Activated naive CD4-positive, alpha-beta T cell (primary cell): Measurements from ENCODE around the gene KLHL2.
"Not testable (repeated sequence)": the region's sequence is repeated elsewhere in the genome, so short reads cannot be mapped to it uniquely, and the experiment has no call there.

Experiments
- DNase-seq, 4 experiments: peaks; one replicate each; lab custom pipeline; 2025; lab: John Stamatoyannopoulos, UW

The KLHL2 gene, protein sequence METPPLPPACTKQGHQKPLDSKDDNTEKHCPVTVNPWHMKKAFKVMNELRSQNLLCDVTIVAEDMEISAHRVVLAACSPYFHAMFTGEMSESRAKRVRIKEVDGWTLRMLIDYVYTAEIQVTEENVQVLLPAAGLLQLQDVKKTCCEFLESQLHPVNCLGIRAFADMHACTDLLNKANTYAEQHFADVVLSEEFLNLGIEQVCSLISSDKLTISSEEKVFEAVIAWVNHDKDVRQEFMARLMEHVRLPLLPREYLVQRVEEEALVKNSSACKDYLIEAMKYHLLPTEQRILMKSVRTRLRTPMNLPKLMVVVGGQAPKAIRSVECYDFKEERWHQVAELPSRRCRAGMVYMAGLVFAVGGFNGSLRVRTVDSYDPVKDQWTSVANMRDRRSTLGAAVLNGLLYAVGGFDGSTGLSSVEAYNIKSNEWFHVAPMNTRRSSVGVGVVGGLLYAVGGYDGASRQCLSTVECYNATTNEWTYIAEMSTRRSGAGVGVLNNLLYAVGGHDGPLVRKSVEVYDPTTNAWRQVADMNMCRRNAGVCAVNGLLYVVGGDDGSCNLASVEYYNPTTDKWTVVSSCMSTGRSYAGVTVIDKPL

DNA sequence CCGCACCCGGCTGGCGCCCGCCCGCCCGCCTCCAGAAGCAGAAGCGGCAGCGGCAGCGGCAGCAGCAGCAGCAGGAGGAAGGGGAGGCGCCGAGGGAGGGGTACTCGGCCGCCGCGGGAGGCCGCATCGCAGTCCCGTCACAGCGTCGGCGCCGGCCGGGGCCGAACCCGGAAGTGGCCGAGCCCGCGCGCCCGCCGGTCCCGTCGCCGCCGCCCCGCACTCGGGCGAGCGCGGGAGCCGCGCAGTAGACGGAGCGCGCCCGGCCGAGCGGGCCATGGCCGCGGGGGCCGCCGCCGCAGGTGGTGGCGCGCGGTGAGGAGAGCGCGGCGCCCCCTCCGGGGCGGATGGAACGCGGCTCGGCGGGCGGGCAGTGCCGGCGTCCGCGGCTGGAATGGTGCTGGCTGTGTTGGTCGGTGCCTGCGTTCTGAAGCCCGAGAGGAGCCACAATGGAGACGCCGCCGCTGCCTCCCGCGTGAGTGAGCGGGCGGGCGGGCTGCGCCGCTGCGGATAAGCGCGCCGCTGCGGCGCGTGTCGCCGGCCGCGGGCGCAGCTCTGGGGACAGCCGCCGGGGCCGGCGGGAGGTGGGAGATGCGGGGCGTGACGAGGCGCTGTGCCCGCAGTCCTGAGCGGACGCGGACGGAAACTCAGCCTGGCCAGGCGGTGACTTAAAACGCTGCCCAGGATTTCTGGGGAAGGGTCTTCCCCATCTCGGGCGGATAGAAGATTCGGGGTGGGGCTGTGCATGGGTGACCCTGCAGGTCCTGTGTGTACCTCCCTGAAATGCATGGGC is at the start of gene KLHL2:
Gene KLHL2, plus strand, starts transcription at position 131 of the 790 bp plus-strand sequence. Its CDS starts 316 bp downstream, at position 447.
- DNase-seq, result peak; percentile 14 to 60 (median 20)

DNA sequence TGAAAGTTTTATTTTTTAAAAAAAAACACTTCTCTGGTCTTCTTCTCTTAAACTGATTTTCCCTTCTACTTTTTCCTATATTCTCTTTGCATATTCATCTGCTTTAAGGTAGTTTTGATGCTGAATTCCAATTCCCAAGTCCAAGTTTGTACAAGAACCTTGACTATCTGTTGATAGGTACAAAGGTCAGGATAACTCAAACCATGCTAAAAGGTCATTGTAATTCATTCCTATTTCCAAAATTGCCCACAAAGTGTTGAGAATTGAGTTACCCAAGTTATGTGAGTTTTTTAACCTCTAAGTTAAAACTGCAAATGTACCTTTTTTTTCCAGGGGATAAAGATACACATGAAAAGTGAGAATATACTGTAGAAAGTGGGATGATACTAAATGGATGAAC is 48.6 kb upstream of the KLHL2 start:
- no peak for DNase-seq

DNA sequence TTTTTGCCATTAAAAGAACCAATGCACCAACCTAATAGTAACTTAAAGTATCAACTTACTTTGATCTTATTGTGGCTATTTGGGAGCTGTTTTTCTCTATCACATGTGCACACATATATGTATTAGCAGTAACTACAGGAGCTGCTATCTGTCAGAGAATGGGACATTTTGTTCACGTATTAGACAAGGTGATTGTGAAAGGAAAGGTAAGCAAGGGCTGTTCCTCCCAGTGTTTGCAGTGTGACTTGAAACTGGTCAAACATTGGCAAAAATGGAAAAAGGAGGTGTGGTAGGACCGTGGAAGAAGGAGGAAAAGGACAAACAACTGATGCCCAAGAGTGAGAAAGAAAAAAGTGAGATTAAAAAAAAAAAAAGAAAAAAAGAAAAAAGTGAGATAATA is 43.1 kb upstream of the KLHL2 start:
- no peak for DNase-seq

DNA sequence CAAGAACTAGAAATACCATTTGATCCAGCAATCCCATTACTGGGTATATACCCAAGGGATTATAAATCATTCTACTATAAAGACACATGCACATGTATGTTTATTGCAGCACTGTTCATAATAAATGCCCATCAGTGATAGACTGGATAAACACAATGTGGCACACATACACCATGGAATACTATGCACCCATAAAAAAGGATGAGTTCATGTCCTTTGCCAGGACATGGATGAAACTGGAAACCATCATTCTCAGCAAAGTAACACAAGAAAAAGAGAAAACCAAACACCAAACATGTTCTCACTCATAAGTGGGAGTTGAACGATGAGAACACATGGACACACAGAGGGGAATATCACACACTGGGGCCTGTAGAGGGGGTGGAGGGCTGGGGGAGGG is 40.5 kb upstream of the KLHL2 start:
- DNase-seq, result not testable (repeated sequence)

DNA sequence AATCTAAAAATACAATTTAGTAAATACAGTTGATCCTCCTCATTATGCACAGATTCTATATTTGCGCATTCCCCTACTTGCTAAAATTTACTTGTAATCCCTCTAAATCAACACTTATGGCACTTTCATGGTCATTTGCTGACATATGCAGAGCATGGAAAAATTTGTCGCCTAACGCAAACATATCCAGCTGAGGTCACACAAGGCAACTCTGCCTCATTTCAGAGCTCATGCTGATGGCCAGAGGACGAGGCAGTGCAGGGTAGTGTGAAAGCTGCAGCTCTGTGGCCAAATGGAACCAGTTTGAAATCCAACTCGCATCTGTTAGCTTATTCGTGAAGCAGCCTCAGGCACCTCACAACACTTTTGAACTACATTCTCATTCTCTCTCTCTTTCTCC is 39.7 kb upstream of the KLHL2 start:
- DNase-seq, result no peak

DNA sequence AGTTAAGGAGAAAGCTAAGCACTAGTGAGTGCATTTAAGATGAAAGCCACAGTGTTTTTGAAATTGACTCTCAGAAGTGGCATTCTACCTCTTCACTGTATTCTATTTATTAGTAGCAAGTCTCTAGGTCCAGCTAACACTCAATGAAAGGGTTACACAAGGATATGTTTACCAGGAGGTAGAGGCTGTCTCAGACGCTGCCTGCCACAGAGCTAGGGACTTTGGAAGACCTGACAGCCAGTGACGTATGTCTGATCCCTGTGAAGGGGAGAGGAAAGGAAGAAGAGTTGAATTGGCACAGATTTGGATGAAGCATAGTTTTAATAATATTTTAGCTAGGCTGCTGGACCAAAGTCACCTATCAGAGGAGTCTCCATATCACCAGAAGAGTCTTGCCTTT is 36.5 kb upstream of the KLHL2 start:
- no peak for DNase-seq

DNA sequence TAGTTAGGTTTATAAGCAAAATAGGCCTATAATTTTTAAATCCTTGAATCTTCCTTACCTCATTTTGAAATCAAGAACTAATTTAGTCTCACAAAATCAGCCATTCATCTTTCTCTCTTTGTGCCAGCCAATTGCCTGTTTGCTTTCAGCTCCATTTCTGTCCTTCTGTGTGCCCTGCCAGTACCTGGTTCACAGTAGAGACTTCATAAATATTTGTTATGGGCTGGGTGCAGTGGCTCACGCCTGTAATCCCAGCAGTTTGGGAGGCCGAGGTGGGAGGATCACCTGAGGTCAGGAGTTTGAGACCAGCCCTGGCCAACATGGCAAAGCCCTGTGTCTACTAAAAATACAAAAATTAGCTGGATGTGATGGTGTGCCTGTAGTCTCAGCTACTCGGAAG is 31.9 kb upstream of the KLHL2 start:
- DNase-seq, result not testable (repeated sequence)

DNA sequence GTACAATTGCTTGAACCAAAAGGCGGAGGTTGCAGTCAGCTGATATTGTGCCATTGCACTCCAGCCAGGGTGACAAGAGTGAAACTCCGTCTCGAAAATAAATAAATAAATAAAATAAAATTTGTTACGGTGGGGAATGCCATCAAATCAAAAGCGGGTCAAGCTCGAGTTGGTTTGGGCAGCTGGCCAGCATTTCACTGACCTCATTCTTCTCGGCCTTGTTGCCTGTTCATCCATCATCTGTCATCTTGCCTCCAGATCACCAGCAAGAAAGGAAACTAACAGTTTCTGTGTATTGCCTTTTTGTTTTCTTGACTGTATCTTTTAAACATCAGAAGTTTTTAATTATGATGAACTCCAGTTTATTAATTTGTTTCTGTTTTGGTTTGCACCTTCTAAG is 31.5 kb upstream of the KLHL2 start:
- no peak for DNase-seq

DNA sequence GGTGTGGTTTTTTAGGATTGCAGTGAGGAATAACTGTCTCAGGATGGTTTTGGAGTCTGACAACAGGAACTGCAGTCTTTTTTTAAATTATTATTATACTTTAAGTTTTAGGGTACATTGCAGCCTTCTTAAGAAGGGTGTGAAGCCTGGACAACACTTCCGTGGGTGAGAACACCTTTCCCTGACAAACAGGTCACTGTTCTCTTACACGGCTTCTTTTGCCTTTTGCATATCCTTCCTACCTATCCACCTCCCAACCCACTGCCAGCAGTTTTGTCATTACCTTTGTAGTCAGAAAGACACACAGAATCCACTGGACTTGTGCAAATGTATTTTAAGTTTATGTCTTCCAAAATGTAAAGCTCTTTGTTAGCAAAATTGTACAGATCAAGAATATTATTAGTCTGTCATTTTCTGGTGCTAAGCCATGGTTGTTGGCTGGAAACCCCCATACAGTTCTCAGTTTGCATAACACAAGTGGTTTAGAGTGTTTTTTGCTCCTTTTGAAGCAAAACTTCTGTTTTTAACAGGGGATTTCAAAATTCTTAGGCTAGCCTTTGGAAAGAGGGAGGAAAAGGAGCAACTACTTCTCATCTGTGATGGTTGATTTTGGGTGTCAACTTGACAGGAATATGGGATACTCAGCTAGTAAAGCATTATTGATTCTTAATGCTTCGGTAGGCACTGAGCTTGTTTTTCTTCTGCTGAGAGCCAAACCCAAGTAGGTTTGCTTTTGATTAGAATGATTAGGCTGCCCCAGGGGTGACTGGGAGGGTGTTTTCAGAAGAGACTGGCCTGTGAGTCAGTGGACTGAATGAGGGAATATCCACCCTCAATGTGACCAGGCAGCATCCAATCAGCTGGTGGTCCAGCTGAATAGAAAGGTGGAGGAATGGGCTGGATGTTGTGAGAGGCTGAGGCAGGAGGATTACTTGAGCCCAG is 29.4 kb upstream of the KLHL2 start:
- no peak for DNase-seq

DNA sequence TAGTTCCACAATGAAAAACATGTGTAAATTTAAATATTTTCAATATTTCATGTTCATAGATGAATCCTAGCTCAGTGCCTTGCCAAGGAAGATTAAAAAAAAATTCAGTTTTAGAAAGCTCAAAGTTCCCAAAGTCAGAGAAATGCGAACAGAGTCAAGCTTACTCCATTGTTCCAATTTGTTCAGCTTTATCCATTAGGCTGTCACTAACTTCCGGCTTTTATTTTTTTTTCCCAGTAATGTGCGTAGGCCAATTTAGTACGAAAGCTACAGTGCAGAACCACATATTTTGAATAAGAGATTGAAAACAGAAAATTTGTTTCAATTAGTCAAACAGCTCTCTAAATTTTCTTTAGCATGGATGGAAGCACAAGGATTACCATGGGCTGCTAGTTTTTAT is 23.1 kb upstream of the KLHL2 start:
- no peak for DNase-seq

DNA sequence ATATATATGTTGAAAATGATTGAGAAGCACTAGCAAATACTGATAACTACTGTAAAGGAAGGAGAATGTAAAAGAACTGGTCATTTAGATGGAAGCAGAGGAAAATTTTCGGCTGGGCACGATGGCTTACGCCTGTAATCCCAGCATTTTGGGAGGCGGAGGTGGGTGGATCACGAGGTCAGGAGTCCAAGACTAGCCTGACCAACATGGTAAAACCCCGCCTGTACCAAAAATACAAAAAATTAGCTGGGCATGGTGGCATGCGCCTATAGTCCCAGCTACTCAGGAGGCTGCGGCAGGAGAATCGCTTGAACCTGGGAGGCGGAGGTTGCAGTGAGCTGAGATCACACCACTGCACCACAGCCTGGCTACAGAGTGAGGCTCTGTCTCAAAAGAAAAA is 22.4 kb upstream of the KLHL2 start:
- not testable (repeated sequence) for DNase-seq

DNA sequence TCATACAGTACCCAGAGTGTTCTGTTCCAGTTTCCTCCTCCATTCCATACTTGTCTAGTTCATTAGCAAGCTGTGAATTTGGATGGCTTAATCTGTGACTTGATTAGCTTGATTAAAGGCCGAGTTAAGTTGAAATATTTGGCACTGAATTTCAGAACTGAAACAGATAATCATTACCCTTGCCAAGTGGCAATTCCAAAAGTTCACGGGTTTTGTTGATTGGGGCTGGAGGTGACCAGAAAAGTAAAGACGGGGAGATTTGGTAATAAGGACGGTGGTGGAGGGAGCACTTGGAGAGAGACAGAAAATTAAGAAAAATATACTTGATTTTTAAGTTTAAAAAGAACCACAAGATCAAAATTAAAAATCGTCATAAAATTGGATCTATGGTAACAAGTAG is 21.9 kb upstream of the KLHL2 start:
- DNase-seq, result no peak

DNA sequence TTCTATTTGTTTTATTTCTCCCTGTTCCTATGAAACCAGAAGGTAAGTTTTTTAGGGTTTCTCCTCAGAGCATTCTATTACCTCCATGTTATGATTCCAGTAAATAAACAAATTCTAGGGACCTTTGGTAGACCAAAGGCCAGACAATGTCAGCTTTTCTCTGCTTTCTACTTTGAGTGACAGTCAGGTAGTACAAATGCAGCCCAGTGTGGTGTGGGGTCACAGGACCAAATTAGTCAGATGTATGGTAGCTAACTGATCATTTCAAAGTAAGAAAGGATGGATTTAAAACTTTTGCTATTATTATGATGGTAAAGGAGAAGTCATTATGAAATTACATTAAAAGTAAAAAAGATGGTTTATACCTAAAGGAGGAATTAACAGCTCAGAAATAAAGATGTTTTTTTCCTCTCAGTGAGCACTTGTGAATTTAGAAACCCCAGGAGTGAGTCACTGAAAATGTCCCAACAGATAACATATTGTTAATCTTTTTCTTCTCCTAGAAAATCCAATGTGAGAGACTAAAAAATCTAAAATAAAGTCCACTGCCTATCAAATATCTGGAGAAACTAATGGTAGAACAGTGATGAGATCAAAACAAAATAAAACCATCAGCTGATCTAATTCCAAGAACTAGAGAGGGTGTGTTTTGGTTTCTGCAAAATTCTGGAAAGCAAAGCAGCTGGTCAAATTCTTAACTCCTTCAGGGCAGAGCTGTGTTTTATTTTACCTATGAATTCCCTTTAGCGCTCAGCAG is 16.6 kb upstream of the KLHL2 start:
- no peak for DNase-seq

DNA sequence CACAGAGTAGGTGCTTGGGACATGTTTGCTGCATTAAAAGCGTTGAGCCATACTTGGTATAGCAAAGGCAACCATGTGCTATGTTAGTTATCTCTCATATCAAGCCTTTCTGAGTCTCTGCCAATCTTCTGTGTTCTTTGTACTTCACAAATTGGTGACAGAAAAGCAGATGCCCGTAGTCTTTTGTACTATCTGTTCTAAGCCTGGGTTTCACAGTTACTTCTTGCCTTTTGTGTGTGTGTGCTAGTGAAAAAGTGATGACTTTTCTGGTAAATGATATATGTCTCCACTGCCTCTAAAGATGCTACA is 16.1 kb upstream of the KLHL2 start:
- no peak for DNase-seq

DNA sequence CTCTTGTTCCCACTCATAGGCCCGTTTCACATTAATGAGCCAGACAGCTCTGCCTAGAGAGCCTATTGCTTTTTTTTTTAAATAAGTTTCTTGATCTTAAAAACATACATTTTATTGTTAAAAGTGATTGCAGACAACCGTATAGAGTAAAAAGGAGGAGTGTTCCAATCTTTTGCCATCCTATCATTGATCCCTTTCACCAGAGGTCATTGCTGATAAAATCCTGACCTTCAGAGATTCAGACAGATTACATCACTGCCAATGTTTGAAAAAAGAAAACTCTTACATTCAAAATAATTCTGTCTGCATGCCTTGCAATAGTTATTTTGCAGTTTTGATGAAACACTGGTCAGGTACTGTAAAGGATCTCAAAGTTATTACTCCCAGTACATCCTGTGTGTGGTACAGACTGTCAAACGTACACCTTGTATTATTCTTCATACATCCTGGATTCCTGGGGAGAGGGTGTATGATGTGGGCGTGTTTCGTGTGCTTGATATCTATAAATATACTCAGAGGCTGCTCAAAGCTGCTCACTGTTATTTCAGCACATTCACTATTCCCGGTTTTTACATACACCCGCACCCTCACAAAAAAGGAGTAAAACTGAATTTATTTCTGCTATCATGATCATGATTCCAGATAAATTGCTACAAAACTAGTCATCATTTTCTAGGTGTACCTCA is 15.4 kb upstream of the KLHL2 start:
- DNase-seq, result no peak

DNA sequence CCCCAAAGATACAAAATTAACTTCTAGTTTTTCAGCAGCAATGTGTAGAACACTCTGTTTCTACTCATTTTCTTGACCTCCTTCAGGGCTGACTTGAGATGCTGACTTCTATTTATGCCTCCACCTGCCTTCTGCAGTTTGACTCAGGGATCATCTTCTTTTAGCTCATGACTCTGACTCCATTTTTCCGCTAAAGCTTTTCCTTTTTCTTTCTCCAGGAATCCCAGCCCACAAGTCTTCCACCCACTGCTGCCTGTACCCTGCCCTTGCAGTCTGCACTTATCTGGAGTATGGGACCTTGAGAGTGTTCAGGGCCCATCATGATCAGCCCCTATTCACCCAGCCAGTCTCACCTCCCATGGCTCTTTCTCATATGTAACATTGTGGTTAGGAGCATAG is 14.9 kb upstream of the KLHL2 start:
- DNase-seq, result no peak

DNA sequence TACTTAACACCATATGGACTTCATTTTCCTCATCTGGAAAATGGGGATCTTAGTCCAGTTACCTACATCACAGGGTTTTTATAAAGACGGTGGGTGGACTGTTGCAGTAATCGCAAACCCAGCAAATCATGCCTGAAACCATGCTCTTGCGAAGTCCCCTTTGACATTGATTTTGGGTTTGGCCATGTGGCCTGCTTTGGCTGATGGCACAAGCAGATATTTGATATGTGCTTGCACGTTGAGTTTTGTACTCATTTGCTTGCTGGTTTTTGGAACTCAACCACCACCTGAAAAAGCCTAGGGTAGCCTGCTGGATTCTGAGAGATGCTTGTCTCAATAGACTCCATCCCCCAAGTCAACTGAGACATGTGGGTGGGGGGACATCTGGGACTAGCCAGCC is 14.4 kb upstream of the KLHL2 start:
- no peak for DNase-seq

DNA sequence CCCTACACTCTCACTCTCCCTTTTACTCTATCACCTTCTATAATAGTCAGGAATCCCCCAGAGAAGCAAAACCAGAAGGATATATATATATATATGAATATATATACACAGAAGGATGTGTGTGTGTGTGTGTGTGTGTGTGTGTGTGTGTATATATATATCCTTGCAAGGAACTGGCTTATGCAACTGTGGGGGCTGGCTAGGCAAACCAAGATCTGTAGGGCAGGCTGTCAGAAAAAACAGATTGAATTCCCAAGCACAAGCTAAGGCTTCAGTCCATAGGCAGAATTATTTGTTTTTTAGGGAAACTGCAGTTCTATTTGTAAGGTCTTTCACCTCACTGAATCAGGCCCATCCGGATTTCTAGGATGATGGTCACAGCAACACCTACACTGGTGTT is 13.0 kb upstream of the KLHL2 start:
- DNase-seq, result no peak

DNA sequence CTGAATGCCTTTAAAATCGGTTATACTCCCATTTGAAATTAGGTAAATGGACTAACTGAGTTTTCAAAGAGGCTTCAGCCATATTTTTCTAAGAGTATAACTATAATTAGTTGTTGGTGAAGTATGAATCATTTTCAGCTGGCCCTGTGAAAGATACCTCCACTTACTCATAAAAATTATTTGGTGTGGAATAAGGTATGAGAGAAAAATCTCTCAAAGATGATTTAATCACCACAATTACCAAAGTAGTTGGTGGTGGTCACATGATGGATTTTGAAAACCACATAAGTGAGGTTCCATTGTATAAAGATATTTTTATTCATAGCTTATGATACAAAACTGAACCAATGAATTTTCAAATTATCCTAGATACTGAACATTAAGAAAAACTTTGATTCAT is 9.0 kb upstream of the KLHL2 start:
- DNase-seq, result no peak

DNA sequence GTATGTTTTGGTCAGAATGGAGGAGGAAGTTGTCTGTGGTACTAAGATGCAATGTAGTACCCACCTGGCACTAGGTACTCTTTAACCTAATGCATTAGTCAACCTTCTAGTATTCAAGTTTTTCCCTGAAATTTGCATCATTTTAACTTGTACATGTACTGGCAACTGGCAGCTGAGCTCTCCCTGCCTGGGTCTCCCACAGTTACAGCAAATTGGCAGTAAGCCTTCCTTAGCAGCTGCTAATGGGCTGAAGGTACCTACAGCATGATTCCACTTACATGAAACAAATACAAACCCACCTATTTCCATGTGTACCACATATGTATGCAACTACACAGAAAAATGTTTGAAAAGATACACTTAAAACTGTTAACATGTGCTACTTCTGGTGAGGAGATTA is 8.1 kb upstream of the KLHL2 start:
- DNase-seq, result no peak

DNA sequence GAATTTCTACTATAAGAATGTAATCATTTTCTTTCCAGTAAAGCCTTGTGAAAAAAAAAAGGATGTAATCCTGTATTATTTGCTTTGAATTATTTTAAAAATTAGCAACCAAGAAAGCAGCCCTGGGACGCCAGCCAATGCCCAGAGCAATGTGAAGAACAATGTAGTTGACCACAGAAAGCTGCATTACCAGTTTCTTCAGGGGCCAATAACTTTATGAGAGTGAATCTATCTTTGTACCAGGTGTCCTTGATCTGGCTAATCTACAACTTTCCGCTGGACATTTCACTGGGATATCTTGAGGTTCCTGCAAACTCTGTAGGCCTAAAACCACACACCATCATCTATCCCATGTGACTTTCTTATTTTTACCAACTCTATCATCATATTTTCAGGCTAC is 7.6 kb upstream of the KLHL2 start:
- DNase-seq, result no peak
